MCF 10A (cell line): ENCODE measurements around the gene ACTN1. TPM values are rescaled to one million over a fixed set of nuclear protein-coding genes. Genes with fewer than 3 reads are reported as not detected.
A peak's percentile ranks its signal among the peaks of the same experiment; 100 is the strongest.

Experiments
- BruUV-seq: library from RNA; stranded (reverse); fragments of 400-500 nt; replicated peaks from 2 replicates; lab custom pipeline; 2021; lab: Mats Ljungman, UMichigan
- CTCF ChIA-PET: fragments of 300-600 bp; sonication (Branson Sonifier 250); formaldehyde crosslinking; extraction: SDS; loops from one replicate; lab custom pipeline; 2021; ENCODE audit warnings: antibody characterized with exemption, inconsistent platforms; lab: Yijun Ruan, JAX
- POLR2A ChIA-PET: fragments of 300-600, 350-650 bp; sonication (Branson Sonifier 250); formaldehyde crosslinking; extraction: SDS; loops from one replicate; lab custom pipeline; 2020; ENCODE audit warnings: antibody characterized with exemption, inconsistent platforms; lab: Yijun Ruan, JAX
- DNase-seq: peaks from one replicate; pipeline ENCODE4 v3.0.0-alpha.2; 2018; ENCODE audit not compliant: unreplicated experiment
- H3K27ac Mint-ChIP-seq: one replicate; pipeline ENCODE4 v1.8.0; 2022; ENCODE audit warnings: mild to moderate bottlenecking, low read depth, mixed read lengths; ENCODE audit not compliant: unreplicated experiment
- H3K27me3 Mint-ChIP-seq: one replicate; pipeline ENCODE4 v1.8.0; 2022; ENCODE audit warnings: mixed read lengths; ENCODE audit not compliant: insufficient read depth, unreplicated experiment
- H3K36me3 Mint-ChIP-seq: one replicate; pipeline ENCODE4 v1.8.0; 2022; ENCODE audit warnings: mild to moderate bottlenecking, moderate library complexity, mixed read lengths; ENCODE audit not compliant: insufficient read depth, unreplicated experiment
- H3K4me1 Mint-ChIP-seq: one replicate; pipeline ENCODE4 v1.8.0; 2022; ENCODE audit warnings: mixed read lengths; ENCODE audit not compliant: insufficient read depth, unreplicated experiment
- H3K4me3 Mint-ChIP-seq: one replicate; pipeline ENCODE4 v1.8.0; 2022; ENCODE audit warnings: mild to moderate bottlenecking, moderate library complexity, mixed read lengths; ENCODE audit not compliant: unreplicated experiment
- H3K9me3 Mint-ChIP-seq: one replicate; pipeline ENCODE4 v1.8.0; 2022; ENCODE audit warnings: mixed read lengths; ENCODE audit not compliant: unreplicated experiment
- CTCF ChIP-seq: fragments of 200-600 bp; IDR thresholded peaks from one replicate; pipeline ENCODE4 v1.8.0; 2022; ENCODE audit warnings: antibody characterized with exemption, mild to moderate bottlenecking; ENCODE audit not compliant: unreplicated experiment
- intact Hi-C: fragments of 100-400 bp; cut with micrococcal nuclease; formaldehyde crosslinking; loops from 2 replicates; pipeline ENCODE4 v1.14.1; 2022
- total RNA-seq: library from RNA; stranded (reverse); gene quantifications from 2 replicates; pipeline ENCODE4 v1.2.3, GENCODE V29; 2022

ACTN1 gene
- total RNA-seq, 1 experiment from 2014 or later: 312 TPM

GRCh38 chr14:69010648-69011047 is 31.5 kb upstream of the ACTN1 start:
- Mint-ChIP-seq H3K9me3 (no peaks in the 10 kb centered on the region), H3K4me1 (peaks cover 22% of the 10 kb centered on the region), H3K36me3 (no peaks in the 10 kb centered on the region), H3K4me3 (no peak overlapping the region), H3K27ac (no peak overlapping the region), H3K27me3 (no peaks in the 10 kb centered on the region)
- ChIA-PET CTCF (no interaction called here), POLR2A (no interaction called here)
- TF ChIP-seq CTCF: no peak
- peak; percentile 63 for DNase-seq
- no TSS peak for BruUV-seq
- intact Hi-C loops: no loop called here

- DNase-seq: no peak
- Mint-ChIP-seq H3K4me3 (no peak overlapping the region), H3K36me3 (no peaks in the 10 kb centered on the region), H3K27ac (no peak overlapping the region), H3K27me3 (peaks cover 9% of the 10 kb centered on the region), H3K9me3 (no peaks in the 10 kb centered on the region), H3K4me1 (peaks cover 12% of the 10 kb centered on the region)
- ChIA-PET POLR2A (no interaction called here), CTCF (interaction anchor here (1.1 kb wide), 1 partner anchor 49 kb away, joined by 4 read pairs; no protein-coding TSS in a partner anchor)
- TF ChIP-seq CTCF: no peak
- no TSS peak for BruUV-seq
- intact Hi-C loops: no loop called here
These were observed 29.4 kb upstream of the ACTN1 start for GRCh38 chr14:69008421-69008884.

- H3K9me3 Mint-ChIP-seq: no peaks in the 10 kb centered on the region
- TF ChIP-seq CTCF: no peak
- CTCF ChIA-PET: interaction anchor here (1.1 kb wide), 1 partner anchor 67 kb away, joined by 3 read pairs; no protein-coding TSS in a partner anchor
- no peak overlapping the region for H3K27ac Mint-ChIP-seq
- H3K27me3 Mint-ChIP-seq: peaks cover 11% of the 10 kb centered on the region
- no TSS peak for BruUV-seq
- intact Hi-C loops: no loop called here
- no peak for DNase-seq
- POLR2A ChIA-PET: no interaction called here
- H3K4me1 Mint-ChIP-seq: peaks cover 12% of the 10 kb centered on the region
- no peaks in the 10 kb centered on the region for H3K36me3 Mint-ChIP-seq
- H3K4me3 Mint-ChIP-seq: no peak overlapping the region
These were observed 27.2 kb upstream of the ACTN1 start for GRCh38 chr14:69006346-69006745.

GRCh38 chr14:69005432-69006148 is 26.5 kb upstream of the ACTN1 start:
- intact Hi-C loops: no loop called here
- DNase-seq: peak; percentile 88
- Mint-ChIP-seq H3K4me3 (no peak overlapping the region), H3K9me3 (no peaks in the 10 kb centered on the region), H3K4me1 (peaks cover 12% of the 10 kb centered on the region), H3K36me3 (no peaks in the 10 kb centered on the region), H3K27me3 (peaks cover 11% of the 10 kb centered on the region), H3K27ac (no peak overlapping the region)
- no peak for TF ChIP-seq CTCF
- ChIA-PET CTCF (interaction anchor here (1.1 kb wide), 1 partner anchor 66 kb away, joined by 3 read pairs; no protein-coding TSS in a partner anchor), POLR2A (no interaction called here)
- BruUV-seq: no TSS peak
